Measurements from ENCODE around the gene UPP1. TPM values are rescaled to one million over a fixed set of nuclear protein-coding genes. Genes with fewer than 3 reads are reported as not detected.
A peak's percentile ranks its signal among the peaks of the same experiment; 100 is the strongest.
"Not testable (repeated sequence)": the region's sequence is repeated elsewhere in the genome, so short reads cannot be mapped to it uniquely, and the experiment has no call there.

UPP1 gene
- total and polyA plus RNA-seq, 4 donors, result 30.4 to 63.0 (median 34.5) TPM

DNA sequence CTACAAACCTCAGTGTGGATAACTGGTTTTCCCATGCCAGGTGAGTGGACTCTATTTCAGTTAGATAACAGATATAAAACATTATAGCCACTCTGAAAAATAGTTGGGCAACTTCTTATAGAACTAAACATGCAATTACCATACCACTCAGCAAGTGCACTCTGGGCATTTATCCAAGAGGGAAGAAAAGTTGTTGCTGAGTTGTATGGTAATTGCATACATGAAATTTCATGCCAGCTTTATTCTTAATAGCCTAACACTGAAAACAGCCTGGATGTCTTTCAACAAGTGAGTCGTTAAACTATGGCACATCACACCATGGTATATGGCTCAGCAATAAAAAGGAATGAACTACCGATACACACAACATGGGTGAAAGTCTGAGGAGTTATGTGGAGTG, 10.6 kb upstream of the UPP1 start:
- no peak for DNase-seq
- Histone ChIP-seq H3K27ac (ENCODE audit: low read depth in 1 of 2, low read length in 2 of 2) (no peak overlapping the region), H3K27me3 (ENCODE audit: control insufficient read depth in 1 of 2, insufficient read depth in 2 of 2, low read length in 1 of 2) (no peaks in the 10 kb centered on the region), H3K4me1 (ENCODE audit: control insufficient read depth in 1 of 2, insufficient read depth in 2 of 2, low read length in 2 of 2) (no peaks in the 10 kb centered on the region), H3K4me3 (ENCODE audit: low read length in 2 of 2) (no peak overlapping the region), H3K36me3 (ENCODE audit: control insufficient read depth in 1 of 2, insufficient read depth in 2 of 2, low read length in 1 of 2) (no peaks in the 10 kb centered on the region), H3K9me3 (ENCODE audit: control insufficient read depth, low read length) (no peaks in the 10 kb centered on the region)
- intact Hi-C loops (cut with DNase I), result no loop called here
- ATAC-seq (ENCODE audit: low FRiP score), result no peak
- WGBS, 2 donors, result 72 to 82% methylated on average over 2 of the region's 2 CpGs

DNA sequence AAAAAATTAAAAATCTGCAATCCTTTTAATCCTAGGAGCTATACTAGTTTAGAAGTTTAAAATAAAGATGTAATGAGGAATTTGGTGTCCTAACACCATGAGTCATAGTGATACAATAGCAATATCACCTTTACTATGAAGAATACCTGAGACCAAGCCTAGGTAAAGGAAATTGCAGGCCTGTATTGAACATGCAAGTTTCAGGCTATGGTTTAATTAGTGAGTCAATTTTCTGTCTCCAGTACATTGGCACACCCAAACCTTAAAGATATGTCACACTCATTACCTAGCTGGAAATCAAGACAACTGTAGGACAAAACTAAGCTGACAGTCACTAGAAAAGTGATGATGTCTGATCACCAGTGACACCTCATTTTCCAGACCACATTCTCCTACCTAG, 6.7 kb upstream of the UPP1 start:
- H3K4me1 ChIP-seq (ENCODE audit: control insufficient read depth in 1 of 2, insufficient read depth in 2 of 2, low read length in 2 of 2); H3K27ac ChIP-seq (ENCODE audit: low read depth in 1 of 2, low read length in 2 of 2); DNase-seq; H3K36me3 ChIP-seq (ENCODE audit: control insufficient read depth in 1 of 2, insufficient read depth in 2 of 2, low read length in 1 of 2); H3K27me3 ChIP-seq (ENCODE audit: control insufficient read depth in 1 of 2, insufficient read depth in 2 of 2, low read length in 1 of 2); H3K4me3 ChIP-seq (ENCODE audit: low read length in 2 of 2); ATAC-seq (ENCODE audit: low FRiP score); H3K9me3 ChIP-seq (ENCODE audit: control insufficient read depth, low read length); intact Hi-C loops (cut with DNase I): not testable (repeated sequence)

DNA sequence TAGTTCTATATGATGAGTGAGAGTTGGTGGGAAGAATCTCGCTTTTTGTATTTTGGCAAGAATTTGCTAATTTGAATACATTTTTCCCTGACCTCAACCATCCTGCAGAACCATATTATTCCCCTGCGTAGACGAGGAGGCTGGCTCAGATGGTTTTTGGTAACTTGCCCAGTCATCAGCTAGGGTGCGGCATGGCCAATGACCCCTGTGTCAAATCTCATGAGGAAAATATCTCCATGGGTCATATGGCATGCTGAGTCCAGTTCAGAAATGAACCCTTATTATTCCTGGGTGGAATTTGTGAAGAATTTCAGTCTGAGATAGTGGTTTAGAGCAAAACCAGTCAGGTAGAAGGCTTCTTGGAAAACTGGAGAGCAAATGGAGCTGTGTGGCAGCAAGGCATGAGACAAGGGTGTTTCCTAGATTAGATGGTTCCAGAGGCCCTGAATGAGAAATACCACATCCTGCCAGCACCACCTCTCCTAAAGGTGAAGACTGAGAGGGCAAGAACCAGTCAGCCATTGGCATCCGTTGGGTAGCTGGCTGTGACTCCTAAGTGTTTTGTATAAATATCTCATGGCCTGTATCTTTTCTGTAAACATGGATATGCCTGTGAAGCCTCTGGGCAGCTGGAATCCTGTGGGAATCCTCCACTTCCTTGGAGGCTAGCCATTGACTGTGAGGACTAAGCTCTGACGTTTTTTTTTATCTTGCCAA, 5.8 kb upstream of the UPP1 start:
- 72% methylated on average over 6 of the region's 6 CpGs for WGBS, 2 donors
- no peak for ATAC-seq (ENCODE audit: low FRiP score)
- no peak for DNase-seq
- no peaks in the 10 kb centered on the region for H3K9me3 ChIP-seq (ENCODE audit: control insufficient read depth, low read length)
- H3K36me3 ChIP-seq (ENCODE audit: control insufficient read depth in 1 of 2, insufficient read depth in 2 of 2, low read length in 1 of 2), result no peaks in the 10 kb centered on the region
- H3K27ac ChIP-seq (ENCODE audit: low read depth in 1 of 2, low read length in 2 of 2), result no peak overlapping the region
- no peaks in the 10 kb centered on the region for H3K27me3 ChIP-seq (ENCODE audit: control insufficient read depth in 1 of 2, insufficient read depth in 2 of 2, low read length in 1 of 2)
- intact Hi-C loops (cut with DNase I), result no loop called here
- H3K4me1 ChIP-seq (ENCODE audit: control insufficient read depth in 1 of 2, insufficient read depth in 2 of 2, low read length in 2 of 2), result peaks cover 0 to 2% of the 10 kb centered on the region in 2 donors
- no peak overlapping the region for H3K4me3 ChIP-seq (ENCODE audit: low read length in 2 of 2)

DNA sequence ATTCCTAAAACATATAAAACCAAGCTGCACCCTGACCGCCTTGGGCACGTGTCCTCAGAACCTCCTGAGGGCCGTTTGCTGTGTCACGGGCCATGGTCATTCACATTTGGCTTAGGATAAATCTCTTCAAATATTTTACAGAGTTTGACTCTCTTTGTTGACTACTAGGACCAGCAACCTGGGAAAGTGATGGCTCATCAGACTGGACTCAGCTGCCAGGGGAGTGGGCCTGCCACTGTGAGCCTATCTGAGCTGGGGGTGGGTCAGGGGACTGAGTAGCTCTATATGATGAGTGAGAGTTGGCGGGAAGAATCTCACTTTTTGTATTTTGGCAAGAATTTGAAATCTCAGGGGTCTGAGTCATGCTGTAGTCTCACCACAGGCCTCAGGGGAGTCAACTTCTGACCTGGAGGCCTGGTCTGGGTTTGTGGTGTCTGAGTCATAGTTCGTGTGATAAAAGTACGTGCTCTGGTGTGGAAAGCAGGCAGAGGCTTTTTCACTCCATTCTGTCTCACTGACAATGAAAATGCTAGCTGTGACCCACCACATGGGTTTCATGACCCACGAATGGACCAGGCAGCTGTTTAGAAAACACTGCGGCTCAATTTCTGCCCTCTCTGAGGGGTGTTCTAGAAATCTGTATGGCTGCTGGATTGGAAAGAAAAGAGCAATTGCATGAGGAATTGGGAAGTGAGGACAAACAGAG, 4.2 kb upstream of the UPP1 start:
- peak; percentile 77 for ATAC-seq (ENCODE audit: low FRiP score)
- Histone ChIP-seq H3K9me3 (ENCODE audit: control insufficient read depth, low read length) (no peaks in the 10 kb centered on the region), H3K4me1 (ENCODE audit: control insufficient read depth in 1 of 2, insufficient read depth in 2 of 2, low read length in 2 of 2) (peaks cover 0 to 2% of the 10 kb centered on the region in 2 donors), H3K27ac (ENCODE audit: low read depth in 1 of 2, low read length in 2 of 2) (peak overlapping the region in 1 of 2 donors; percentile 85), H3K27me3 (ENCODE audit: control insufficient read depth in 1 of 2, insufficient read depth in 2 of 2, low read length in 1 of 2) (no peaks in the 10 kb centered on the region), H3K36me3 (ENCODE audit: control insufficient read depth in 1 of 2, insufficient read depth in 2 of 2, low read length in 1 of 2) (no peaks in the 10 kb centered on the region), H3K4me3 (ENCODE audit: low read length in 2 of 2) (no peak overlapping the region)
- DNase-seq, result peak; percentile 83
- intact Hi-C loops (cut with DNase I), result loop anchor here in 1 of 2 donors (5.0 kb wide), 1 partner anchor 48 kb away; the partner anchor contains the start of gene C7orf57
- WGBS, 2 donors, result 28 to 31% methylated on average over 9 of the region's 9 CpGs

DNA sequence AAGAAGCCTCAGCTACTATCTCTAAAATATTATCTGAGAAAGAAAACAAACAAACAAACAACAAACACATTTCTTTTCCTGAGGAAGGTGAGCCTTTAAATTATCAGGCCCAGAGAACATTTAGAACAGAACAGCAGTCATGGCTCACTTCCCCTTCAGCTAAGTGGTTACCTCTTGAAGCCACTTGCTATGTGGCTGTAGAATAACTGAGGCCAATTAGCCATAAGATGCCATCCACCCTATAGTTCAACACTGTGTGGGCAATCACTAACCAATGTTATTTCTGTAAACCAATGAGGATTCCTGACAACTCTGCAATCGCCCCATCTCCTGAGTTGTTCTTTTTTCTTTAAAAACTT, 3.7 kb upstream of the UPP1 start:
- 81 to 88% methylated on average over 1 of the region's 1 CpG for WGBS, 2 donors
- Histone ChIP-seq H3K27ac (ENCODE audit: low read depth in 1 of 2, low read length in 2 of 2) (peak overlapping the region in 1 of 2 donors; percentile 39), H3K9me3 (ENCODE audit: control insufficient read depth, low read length) (no peaks in the 10 kb centered on the region), H3K27me3 (ENCODE audit: control insufficient read depth in 1 of 2, insufficient read depth in 2 of 2, low read length in 1 of 2) (no peaks in the 10 kb centered on the region), H3K4me3 (ENCODE audit: low read length in 2 of 2) (no peak overlapping the region), H3K36me3 (ENCODE audit: control insufficient read depth in 1 of 2, insufficient read depth in 2 of 2, low read length in 1 of 2) (no peaks in the 10 kb centered on the region), H3K4me1 (ENCODE audit: control insufficient read depth in 1 of 2, insufficient read depth in 2 of 2, low read length in 2 of 2) (peaks cover 0 to 2% of the 10 kb centered on the region in 2 donors)
- intact Hi-C loops (cut with DNase I), result loop anchor here in 1 of 2 donors (5.0 kb wide), 1 partner anchor 48 kb away; the partner anchor contains the start of gene C7orf57
- ATAC-seq (ENCODE audit: low FRiP score) (no peak), DNase-seq (no peak)

DNA sequence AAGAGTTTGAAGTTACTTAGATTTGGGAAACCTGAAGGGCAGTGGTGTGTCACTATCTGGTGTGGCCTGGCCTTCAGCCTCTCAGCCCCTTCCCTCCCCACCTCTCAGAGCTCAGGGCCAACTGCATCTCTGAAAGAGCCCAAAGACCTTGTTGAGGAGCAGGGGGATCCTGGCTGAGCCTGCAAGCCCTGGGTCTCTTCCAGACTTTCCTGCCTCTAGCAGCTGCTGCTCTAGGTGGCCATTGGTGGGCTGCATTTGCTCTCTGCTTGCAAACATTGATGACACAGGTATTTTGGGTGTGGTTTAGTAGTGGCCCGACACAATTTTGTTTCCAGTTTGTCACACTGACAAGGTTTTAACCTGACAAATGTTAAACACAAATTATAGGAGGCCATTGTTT, 3.1 kb upstream of the UPP1 start:
- no peaks in the 10 kb centered on the region for H3K9me3 ChIP-seq (ENCODE audit: control insufficient read depth, low read length)
- H3K4me3 ChIP-seq (ENCODE audit: low read length in 2 of 2), result no peak overlapping the region
- no peak overlapping the region for H3K27ac ChIP-seq (ENCODE audit: low read depth in 1 of 2, low read length in 2 of 2)
- no peaks in the 10 kb centered on the region for H3K27me3 ChIP-seq (ENCODE audit: control insufficient read depth in 1 of 2, insufficient read depth in 2 of 2, low read length in 1 of 2)
- WGBS, 2 donors, result 79 to 85% methylated on average over 1 of the region's 1 CpG
- ATAC-seq (ENCODE audit: low FRiP score) (no peak), DNase-seq (no peak)
- peaks cover 0 to 2% of the 10 kb centered on the region in 2 donors for H3K4me1 ChIP-seq (ENCODE audit: control insufficient read depth in 1 of 2, insufficient read depth in 2 of 2, low read length in 2 of 2)
- no peaks in the 10 kb centered on the region for H3K36me3 ChIP-seq (ENCODE audit: control insufficient read depth in 1 of 2, insufficient read depth in 2 of 2, low read length in 1 of 2)
- intact Hi-C loops (cut with DNase I), result loop anchor here in 1 of 2 donors (5.0 kb wide), 1 partner anchor 49 kb away; the partner anchor contains the start of gene C7orf57

DNA sequence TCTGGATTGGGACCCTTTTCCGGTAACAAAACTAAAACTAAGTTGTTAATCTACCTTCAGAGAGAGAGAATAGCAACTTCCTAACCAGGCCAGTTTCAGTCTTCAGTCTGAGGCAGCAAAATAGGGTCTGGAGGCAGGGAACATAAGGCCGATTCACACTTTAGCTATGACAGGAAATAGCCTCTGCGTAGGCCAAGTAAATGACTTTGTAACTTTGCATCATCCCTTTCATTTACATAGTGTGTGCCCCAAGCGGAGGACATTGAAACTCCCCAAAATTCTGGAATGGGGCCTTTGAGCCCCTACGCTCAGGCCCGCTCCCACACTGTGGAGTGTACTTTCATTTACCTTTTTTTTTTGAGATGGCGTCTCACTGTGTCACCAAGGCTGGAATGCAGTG, 1.7 kb upstream of the UPP1 start:
- no peak for DNase-seq
- Histone ChIP-seq H3K4me1 (ENCODE audit: control insufficient read depth in 1 of 2, insufficient read depth in 2 of 2, low read length in 2 of 2) (peaks cover 0 to 2% of the 10 kb centered on the region in 2 donors), H3K36me3 (ENCODE audit: control insufficient read depth in 1 of 2, insufficient read depth in 2 of 2, low read length in 1 of 2) (no peaks in the 10 kb centered on the region), H3K27ac (ENCODE audit: low read depth in 1 of 2, low read length in 2 of 2) (no peak overlapping the region), H3K4me3 (ENCODE audit: low read length in 2 of 2) (no peak overlapping the region), H3K9me3 (ENCODE audit: control insufficient read depth, low read length) (no peaks in the 10 kb centered on the region), H3K27me3 (ENCODE audit: control insufficient read depth in 1 of 2, insufficient read depth in 2 of 2, low read length in 1 of 2) (no peaks in the 10 kb centered on the region)
- no peak for ATAC-seq (ENCODE audit: low FRiP score)
- 74 to 83% methylated on average over 7 of the region's 7 CpGs for WGBS, 2 donors
- intact Hi-C loops (cut with DNase I), result loop anchor here in 1 of 2 donors (5.0 kb wide), 1 partner anchor 50 kb away; the partner anchor contains the start of gene C7orf57

DNA sequence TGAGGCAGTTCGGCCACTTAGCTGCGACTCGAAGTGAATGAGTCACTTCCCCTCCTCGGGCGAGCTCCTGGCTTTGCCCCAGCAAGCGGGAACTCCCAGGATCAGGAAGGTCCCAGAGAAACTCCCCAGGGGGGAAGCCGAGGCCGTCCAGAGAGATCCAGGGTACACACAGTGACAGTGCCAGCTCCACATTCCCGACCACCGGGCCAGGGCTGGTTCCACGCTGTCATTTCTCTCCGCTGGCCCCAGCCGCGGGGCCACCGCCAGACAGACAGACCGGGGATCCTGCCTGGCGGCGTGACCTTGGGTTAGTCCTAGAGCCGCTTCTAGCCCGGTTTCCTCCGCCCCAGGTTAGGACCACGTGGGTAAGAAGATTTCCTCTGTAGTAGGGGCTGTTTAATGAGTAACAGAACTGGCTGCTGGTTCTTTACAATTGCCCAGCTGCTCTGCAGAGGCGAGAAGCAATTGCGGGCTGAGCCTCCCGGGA, 463 bp upstream of the UPP1 start:
- intact Hi-C loops (cut with DNase I), result loop anchor here in 1 of 2 donors (5.0 kb wide), 1 partner anchor 51 kb away; the partner anchor contains the start of gene C7orf57

More for the DNA sequence above, 463 bp upstream of the UPP1 start:
- H3K27me3 ChIP-seq (ENCODE audit: control insufficient read depth in 1 of 2, insufficient read depth in 2 of 2, low read length in 1 of 2), result no peaks in the 10 kb centered on the region
- ATAC-seq (ENCODE audit: low FRiP score) (peak; percentile 87), DNase-seq (peak; percentile 95 to 96)
- no peaks in the 10 kb centered on the region for H3K9me3 ChIP-seq (ENCODE audit: control insufficient read depth, low read length)
- peak overlapping the region; percentile 16 to 57 for H3K4me3 ChIP-seq (ENCODE audit: low read length in 2 of 2)
- peak overlapping the region; percentile 39 to 78 for H3K27ac ChIP-seq (ENCODE audit: low read depth in 1 of 2, low read length in 2 of 2)
- peaks cover 0 to 2% of the 10 kb centered on the region in 2 donors for H3K4me1 ChIP-seq (ENCODE audit: control insufficient read depth in 1 of 2, insufficient read depth in 2 of 2, low read length in 2 of 2)
- H3K36me3 ChIP-seq (ENCODE audit: control insufficient read depth in 1 of 2, insufficient read depth in 2 of 2, low read length in 1 of 2), result no peaks in the 10 kb centered on the region
- WGBS, 2 donors, result 1% methylated on average over 25 of the region's 25 CpGs
